OCI-LY3 (cell line): ENCODE results near the gene FIBCD1.

Source experiments
- CTCF ChIP-seq: fragments of 200-600, 300-600 bp; sonication (generic); IDR thresholded peaks from 2 replicates; pipeline ENCODE4 v1.5.1; 2014; ENCODE audit warnings: antibody characterized with exemption, low read length, low read depth
- EZH2phosphoT487 ChIP-seq: fragments of 200-600 bp; shearing (Covaris generic); IDR thresholded peaks from 2 replicates; pipeline ENCODE4 v1.6.1; 2018; ENCODE audit warnings: antibody characterized with exemption, mixed run types, low read depth

GRCh38 chr9:130858739-130859705, 80.0 kb downstream of the FIBCD1 start:
- TF ChIP-seq CTCF, result no peak
- no peak for TF ChIP-seq EZH2phosphoT487
